Thyroid gland (tissue), 4 donors: ENCODE results near the gene HPD.

Experiments used
- POLR2A ChIP-seq, 2 donors: fragments of 450-650 bp; IDR thresholded peaks; one replicate each; pipeline ENCODE4 v1.6.1; 2017; ENCODE audit warnings: antibody characterized with exemption in 2 of 2, mild to moderate bottlenecking in 2 of 2, moderate library complexity in 1 of 2
- TF ChIP-seq, protein P1 (sequence below), 6 experiments: fragments of 200-600 bp in 3 of 6; fragments of 450-650 bp in 3 of 6; sonication (generic) in 3 of 6; IDR thresholded peaks; one replicate each; pipeline ENCODE4 v1.5.1; 2016 to 2019; ENCODE audit warnings: antibody characterized with exemption in 6 of 6, mild to moderate bottlenecking in 2 of 6, inconsistent platforms in 1 of 6, moderate library complexity in 1 of 6

DNA sequence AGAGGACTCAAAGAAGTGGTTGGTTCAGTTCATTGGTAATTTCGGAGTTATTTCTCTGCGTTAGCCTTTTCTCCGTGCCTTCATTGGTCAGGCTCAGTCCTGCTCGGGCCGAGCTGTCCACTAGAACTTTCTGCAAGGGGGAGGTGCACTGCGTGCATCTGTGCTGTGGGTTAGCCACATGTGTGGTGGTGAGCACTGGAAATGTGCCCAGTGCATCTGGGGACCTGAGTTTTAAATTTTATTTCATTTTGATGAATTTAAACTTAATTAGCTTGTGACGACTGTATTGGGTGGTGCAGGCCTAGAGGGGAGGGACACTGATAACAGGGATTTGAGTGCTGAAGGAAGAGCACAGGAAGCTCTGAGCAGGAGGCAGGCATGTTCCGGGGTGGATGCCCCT, 30.4 kb downstream of the HPD start:
- TF ChIP-seq, protein P1, sequence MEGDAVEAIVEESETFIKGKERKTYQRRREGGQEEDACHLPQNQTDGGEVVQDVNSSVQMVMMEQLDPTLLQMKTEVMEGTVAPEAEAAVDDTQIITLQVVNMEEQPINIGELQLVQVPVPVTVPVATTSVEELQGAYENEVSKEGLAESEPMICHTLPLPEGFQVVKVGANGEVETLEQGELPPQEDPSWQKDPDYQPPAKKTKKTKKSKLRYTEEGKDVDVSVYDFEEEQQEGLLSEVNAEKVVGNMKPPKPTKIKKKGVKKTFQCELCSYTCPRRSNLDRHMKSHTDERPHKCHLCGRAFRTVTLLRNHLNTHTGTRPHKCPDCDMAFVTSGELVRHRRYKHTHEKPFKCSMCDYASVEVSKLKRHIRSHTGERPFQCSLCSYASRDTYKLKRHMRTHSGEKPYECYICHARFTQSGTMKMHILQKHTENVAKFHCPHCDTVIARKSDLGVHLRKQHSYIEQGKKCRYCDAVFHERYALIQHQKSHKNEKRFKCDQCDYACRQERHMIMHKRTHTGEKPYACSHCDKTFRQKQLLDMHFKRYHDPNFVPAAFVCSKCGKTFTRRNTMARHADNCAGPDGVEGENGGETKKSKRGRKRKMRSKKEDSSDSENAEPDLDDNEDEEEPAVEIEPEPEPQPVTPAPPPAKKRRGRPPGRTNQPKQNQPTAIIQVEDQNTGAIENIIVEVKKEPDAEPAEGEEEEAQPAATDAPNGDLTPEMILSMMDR (IDR thresholded peaks at IDR 0.05), result no peak
- TF ChIP-seq POLR2A (IDR thresholded peaks at IDR 0.05), result no peak
